Fibroblast of mammary gland (primary cell): ENCODE results near the gene SLC39A11.

Experiments used
- DNase-seq: peaks from one replicate; pipeline ENCODE4 v3.0.0-alpha.2; 2010; ENCODE audit warnings: low read depth
- H3K4me3 ChIP-seq: 2 replicates; pipeline ENCODE4 v1.5.1; 2011; ENCODE audit warnings: low read depth, mild to moderate bottlenecking, low read length, moderate library complexity; ENCODE audit not compliant: control insufficient read depth
- CTCF ChIP-seq: conservative IDR thresholded peaks from 2 replicates; pipeline ENCODE4 v1.5.1; 2011; ENCODE audit warnings: low read depth, low read length, inconsistent platforms; ENCODE audit not compliant: control insufficient read depth, insufficient read depth

SLC39A11 gene

GRCh38 chr17:72723711-72724110 is 368.8 kb downstream of the SLC39A11 start:
- H3K4me3 ChIP-seq, result no peak overlapping the region
- TF ChIP-seq CTCF, result no peak
- no peak for DNase-seq

- no peak for TF ChIP-seq CTCF
- H3K4me3 ChIP-seq, result no peak overlapping the region
- no peak for DNase-seq
Observed at GRCh38 chr17:72720494-72720825, 372.0 kb downstream of the SLC39A11 start.

- no peak for DNase-seq
- no peak for TF ChIP-seq CTCF
- no peak overlapping the region for H3K4me3 ChIP-seq
Observed at GRCh38 chr17:72719578-72720493, 372.7 kb downstream of the SLC39A11 start.

DNA sequence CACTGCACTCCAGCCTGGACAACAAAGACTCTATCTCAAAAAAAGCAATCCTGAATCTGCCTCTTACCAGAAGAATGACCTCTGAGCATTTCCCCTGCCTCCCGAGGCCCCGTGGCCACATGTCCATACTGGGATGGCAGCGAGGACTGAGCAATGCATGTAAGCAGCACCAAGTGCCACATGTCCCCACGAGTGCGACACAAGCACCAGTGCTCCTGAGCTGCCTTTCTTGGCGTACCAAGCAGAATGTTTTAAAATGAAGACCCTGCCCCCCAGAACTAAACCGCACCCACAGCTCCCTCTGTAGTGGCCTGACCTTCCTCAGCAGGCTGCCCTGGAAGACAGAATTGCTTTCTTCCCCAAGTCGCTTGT is 373.3 kb downstream of the SLC39A11 start:
- H3K4me3 ChIP-seq, result no peak overlapping the region
- no peak for DNase-seq
- no peak for TF ChIP-seq CTCF

GRCh38 chr17:72717676-72718075 is 374.8 kb downstream of the SLC39A11 start:
- DNase-seq, result no peak
- no peak for TF ChIP-seq CTCF

GRCh38 chr17:72717276-72717675 is 375.2 kb downstream of the SLC39A11 start:
- TF ChIP-seq CTCF, result no peak
- DNase-seq, result no peak
- no peak overlapping the region for H3K4me3 ChIP-seq

More at GRCh38 chr17:72717676-72718075, 374.8 kb downstream of the SLC39A11 start:
- H3K4me3 ChIP-seq, result no peak overlapping the region
